Neuronal stem cell (in vitro differentiated cells): ENCODE data around the gene GADD45A.

Source experiments
- DNase-seq: peaks from one replicate; pipeline ENCODE4 v3.0.0-alpha.2; 2013; ENCODE audit warnings: low spot score
- H2AFZ ChIP-seq: one replicate; pipeline ENCODE4 v1.6.1; 2013; ENCODE audit warnings: mild to moderate bottlenecking, low read length, inconsistent platforms
- H2AK5ac ChIP-seq: 2 replicates; pipeline ENCODE4 v1.6.1; 2013; ENCODE audit warnings: low read depth, mild to moderate bottlenecking, inconsistent platforms, low read length, moderate library complexity, mixed read lengths
- H2BK120ac ChIP-seq: 2 replicates; pipeline ENCODE4 v1.6.1; 2013; ENCODE audit warnings: low read depth, mild to moderate bottlenecking, inconsistent platforms, low read length, moderate library complexity, mixed read lengths
- H2BK12ac ChIP-seq: one replicate; pipeline ENCODE4 v1.6.1; 2013; ENCODE audit warnings: low read length, inconsistent platforms
- H2BK15ac ChIP-seq: 2 replicates; pipeline ENCODE4 v1.6.1; 2013; ENCODE audit warnings: mild to moderate bottlenecking, low read length, inconsistent platforms, mixed read lengths
- H2BK5ac ChIP-seq: one replicate; pipeline ENCODE4 v1.6.1; 2013; ENCODE audit warnings: inconsistent platforms, mild to moderate bottlenecking, low read length, moderate library complexity
- H3K14ac ChIP-seq: one replicate; pipeline ENCODE4 v1.6.1; 2013; ENCODE audit warnings: low read length, inconsistent platforms
- H3K18ac ChIP-seq: 2 replicates; pipeline ENCODE4 v1.6.1; 2013; ENCODE audit warnings: low read length, inconsistent platforms
- H3K23ac ChIP-seq: 2 replicates; pipeline ENCODE4 v1.6.1; 2013; ENCODE audit warnings: low read depth, mild to moderate bottlenecking, mixed read lengths, low read length, inconsistent platforms; ENCODE audit not compliant: poor library complexity
- H3K27ac ChIP-seq: replicated peaks from 3 replicates; pipeline ENCODE4 v1.5.1; 2013; ENCODE audit warnings: low read length, inconsistent platforms
- H3K27me3 ChIP-seq, 3 experiments: 2 replicates each; pipeline ENCODE4 v1.6.1; 2013; ENCODE audit warnings: low read length in 3 of 3, mild to moderate bottlenecking in 2 of 3, inconsistent platforms in 1 of 3, low read depth in 1 of 3, mixed read lengths in 1 of 3, moderate library complexity in 1 of 3; ENCODE audit not compliant: control insufficient read depth in 3 of 3, insufficient read depth in 3 of 3
- H3K36me3 ChIP-seq, 2 donors: replicated peaks in 1 of 2; 2 replicates each; pipeline ENCODE4 v1.6.1; 2013; ENCODE audit warnings: low read length in 2 of 2; ENCODE audit not compliant: control insufficient read depth in 2 of 2, insufficient read depth in 2 of 2
- H3K4ac ChIP-seq: 2 replicates; pipeline ENCODE4 v1.6.1; 2013; ENCODE audit warnings: inconsistent platforms, mild to moderate bottlenecking, low read length, moderate library complexity
- H3K4me1 ChIP-seq, 2 donors: 1 replicate in 1 of 2; 2 replicates in 1 of 2; pipeline ENCODE4 v1.6.1; 2013; ENCODE audit warnings: low read length in 2 of 2, low read depth in 1 of 2; ENCODE audit not compliant: control insufficient read depth in 2 of 2, insufficient read depth in 1 of 2
- H3K4me2 ChIP-seq: one replicate; pipeline ENCODE4 v1.6.1; 2013; ENCODE audit warnings: mild to moderate bottlenecking, low read length, inconsistent platforms; ENCODE audit not compliant: insufficient read depth, poor library complexity, severe bottlenecking
- H3K4me3 ChIP-seq, 2 donors: 2 replicates each; pipeline ENCODE4 v1.5.1; 2013; ENCODE audit warnings: low read length in 2 of 2, mild to moderate bottlenecking in 2 of 2, inconsistent platforms in 1 of 2, moderate library complexity in 1 of 2
- H3K79me1 ChIP-seq: one replicate; pipeline ENCODE4 v1.6.1; 2013; ENCODE audit warnings: low read depth, mild to moderate bottlenecking, inconsistent platforms, low read length, moderate library complexity
- H3K9ac ChIP-seq: one replicate; pipeline ENCODE4 v1.6.1; 2013; ENCODE audit warnings: mild to moderate bottlenecking, low read depth, low read length, inconsistent platforms; ENCODE audit not compliant: poor library complexity
- H3K9me3 ChIP-seq, 2 donors: replicated peaks in 1 of 2; 2 replicates each; pipeline versions ENCODE3 to v1.6.1; 2013; ENCODE audit warnings: low read length in 2 of 2, mild to moderate bottlenecking in 2 of 2, inconsistent platforms in 1 of 2, low read depth in 1 of 2, mixed read lengths in 1 of 2, moderate library complexity in 1 of 2; ENCODE audit not compliant: control insufficient read depth in 2 of 2, insufficient read depth in 1 of 2
- H4K8ac ChIP-seq: one replicate; pipeline ENCODE4 v1.6.1; 2013; ENCODE audit warnings: low read depth, mild to moderate bottlenecking, inconsistent platforms, low read length, moderate library complexity
- H4K91ac ChIP-seq: one replicate; pipeline ENCODE4 v1.6.1; 2013; ENCODE audit warnings: low read length, low read depth, mild to moderate bottlenecking, inconsistent platforms; ENCODE audit not compliant: poor library complexity
- WGBS, 2 donors: extraction: QIAGEN DNeasy Blood & Tissue Kit; methylation state at CpG; one replicate each; pipeline ENCODE4 v1.1.7; 2013; ENCODE audit warnings: missing lambda C conversion rate in 2 of 2, mixed read lengths in 1 of 2; ENCODE audit not compliant: insufficient read length in 2 of 2, insufficient replicate concordance in 1 of 2; ENCODE audit errors: extremely low coverage in 2 of 2; 5-methylcytosine and 5-hydroxymethylcytosine counted together

The GADD45A gene

GRCh38 chr1:67687198-67687545 is 2.2 kb downstream of the GADD45A start:
- DNase-seq: no peak

GRCh38 chr1:67687649-67688048 is 2.6 kb downstream of the GADD45A start:
- Histone ChIP-seq H3K9ac (no peak overlapping the region), H3K27ac (no peak overlapping the region), H2BK12ac (no peak overlapping the region), H3K9me3 (no peaks in the 10 kb centered on the region), H4K91ac (no peak overlapping the region), H3K4me3 (peak overlapping the region in 1 of 2 donors; percentile 73), H3K27me3 (no peaks in the 10 kb centered on the region), H2AFZ (no peak overlapping the region), H2BK5ac (no peak overlapping the region), H3K23ac (no peak overlapping the region), H3K79me1 (peaks cover 5% of the 10 kb centered on the region), H2BK15ac (no peak overlapping the region), H3K4ac (no peak overlapping the region), H2BK120ac (no peak overlapping the region), H2AK5ac (no peak overlapping the region), H3K4me2 (no peak overlapping the region), H4K8ac (no peak overlapping the region), H3K14ac (no peak overlapping the region), H3K36me3 (peaks cover 4 to 35% of the 10 kb centered on the region in 2 donors), H3K18ac (no peak overlapping the region), H3K4me1 (peaks cover 11 to 13% of the 10 kb centered on the region in 2 donors)
- DNase-seq: no peak
- WGBS, 2 donors: no CpG with 5 or more reads among the region's 4 CpGs

More at GRCh38 chr1:67687198-67687545, 2.2 kb downstream of the GADD45A start:
- H3K4ac ChIP-seq: no peak overlapping the region
- H3K36me3 ChIP-seq: peaks cover 4 to 35% of the 10 kb centered on the region in 2 donors
- H2BK12ac ChIP-seq: no peak overlapping the region
- no peaks in the 10 kb centered on the region for H3K9me3 ChIP-seq
- H3K4me1 ChIP-seq: peaks cover 11 to 13% of the 10 kb centered on the region in 2 donors
- no peak overlapping the region for H3K14ac ChIP-seq
- peaks cover 5% of the 10 kb centered on the region for H3K79me1 ChIP-seq
- peak overlapping the region; percentile 66 to 73 for H3K4me3 ChIP-seq
- H4K8ac ChIP-seq: no peak overlapping the region
- H2BK5ac ChIP-seq: no peak overlapping the region
- no peak overlapping the region for H2BK15ac ChIP-seq
- no peak overlapping the region for H2AFZ ChIP-seq
- no CpG with 5 or more reads among the region's 3 CpGs for WGBS, 2 donors
- no peak overlapping the region for H2AK5ac ChIP-seq
- no peak overlapping the region for H2BK120ac ChIP-seq
- no peaks in the 10 kb centered on the region for H3K27me3 ChIP-seq
- no peak overlapping the region for H3K23ac ChIP-seq
- H3K18ac ChIP-seq: no peak overlapping the region
- H3K9ac ChIP-seq: no peak overlapping the region
- H3K27ac ChIP-seq: no peak overlapping the region
- H4K91ac ChIP-seq: no peak overlapping the region
- peak overlapping the region; percentile 38 for H3K4me2 ChIP-seq

GRCh38 chr1:67688526-67689219 is 3.7 kb downstream of the GADD45A start:
- H3K4me1 ChIP-seq: peaks cover 11 to 13% of the 10 kb centered on the region in 2 donors
- no peak for DNase-seq
- H2BK15ac ChIP-seq: no peak overlapping the region
- H3K18ac ChIP-seq: no peak overlapping the region
- no peak overlapping the region for H2BK120ac ChIP-seq
- no peak overlapping the region for H3K4ac ChIP-seq
- peaks cover 5% of the 10 kb centered on the region for H3K79me1 ChIP-seq
- H4K91ac ChIP-seq: no peak overlapping the region
- no peak overlapping the region for H3K23ac ChIP-seq
- H2AK5ac ChIP-seq: no peak overlapping the region
- H2BK5ac ChIP-seq: no peak overlapping the region
- no peaks in the 10 kb centered on the region for H3K9me3 ChIP-seq
- no peaks in the 10 kb centered on the region for H3K27me3 ChIP-seq
- H2BK12ac ChIP-seq: no peak overlapping the region
- no peak overlapping the region for H3K9ac ChIP-seq
- H4K8ac ChIP-seq: no peak overlapping the region
- no peak overlapping the region for H2AFZ ChIP-seq
- no peak overlapping the region for H3K14ac ChIP-seq
- H3K4me2 ChIP-seq: no peak overlapping the region
- H3K4me3 ChIP-seq: no peak overlapping the region
- H3K27ac ChIP-seq: peak overlapping the region; percentile 11
- WGBS, 2 donors: no CpG with 5 or more reads among the region's 3 CpGs
- H3K36me3 ChIP-seq: peaks cover 4 to 35% of the 10 kb centered on the region in 2 donors

- H3K4me3 ChIP-seq: no peak overlapping the region
- no peaks in the 10 kb centered on the region for H3K27me3 ChIP-seq
- H3K4me1 ChIP-seq: peaks cover 8 to 10% of the 10 kb centered on the region in 2 donors
- H3K4me2 ChIP-seq: no peak overlapping the region
- H2AFZ ChIP-seq: no peak overlapping the region
- H3K9ac ChIP-seq: no peak overlapping the region
- WGBS, 2 donors: no CpG with 5 or more reads among the region's 3 CpGs
- H4K8ac ChIP-seq: no peak overlapping the region
- no peak overlapping the region for H3K23ac ChIP-seq
- no peak overlapping the region for H2BK120ac ChIP-seq
- H3K18ac ChIP-seq: no peak overlapping the region
- H3K14ac ChIP-seq: no peak overlapping the region
- no peak overlapping the region for H2BK15ac ChIP-seq
- H3K9me3 ChIP-seq: no peaks in the 10 kb centered on the region
- H2AK5ac ChIP-seq: no peak overlapping the region
- DNase-seq: no peak
- no peak overlapping the region for H4K91ac ChIP-seq
- no peak overlapping the region for H2BK5ac ChIP-seq
- no peak overlapping the region for H3K4ac ChIP-seq
- no peak overlapping the region for H2BK12ac ChIP-seq
- no peak overlapping the region for H3K27ac ChIP-seq
- peaks cover 4 to 35% of the 10 kb centered on the region in 2 donors for H3K36me3 ChIP-seq
- H3K79me1 ChIP-seq: peaks cover 5% of the 10 kb centered on the region
These were observed 4.4 kb downstream of the GADD45A start for GRCh38 chr1:67689267-67690017.
